ENCODE data around the gene NWD2. TPM values are rescaled to one million over a fixed set of nuclear protein-coding genes. Genes with fewer than 3 reads are reported as not detected.
"Not testable (repeated sequence)": the region's sequence is repeated elsewhere in the genome, so short reads cannot be mapped to it uniquely, and the experiment has no call there.

The NWD2 gene, protein sequence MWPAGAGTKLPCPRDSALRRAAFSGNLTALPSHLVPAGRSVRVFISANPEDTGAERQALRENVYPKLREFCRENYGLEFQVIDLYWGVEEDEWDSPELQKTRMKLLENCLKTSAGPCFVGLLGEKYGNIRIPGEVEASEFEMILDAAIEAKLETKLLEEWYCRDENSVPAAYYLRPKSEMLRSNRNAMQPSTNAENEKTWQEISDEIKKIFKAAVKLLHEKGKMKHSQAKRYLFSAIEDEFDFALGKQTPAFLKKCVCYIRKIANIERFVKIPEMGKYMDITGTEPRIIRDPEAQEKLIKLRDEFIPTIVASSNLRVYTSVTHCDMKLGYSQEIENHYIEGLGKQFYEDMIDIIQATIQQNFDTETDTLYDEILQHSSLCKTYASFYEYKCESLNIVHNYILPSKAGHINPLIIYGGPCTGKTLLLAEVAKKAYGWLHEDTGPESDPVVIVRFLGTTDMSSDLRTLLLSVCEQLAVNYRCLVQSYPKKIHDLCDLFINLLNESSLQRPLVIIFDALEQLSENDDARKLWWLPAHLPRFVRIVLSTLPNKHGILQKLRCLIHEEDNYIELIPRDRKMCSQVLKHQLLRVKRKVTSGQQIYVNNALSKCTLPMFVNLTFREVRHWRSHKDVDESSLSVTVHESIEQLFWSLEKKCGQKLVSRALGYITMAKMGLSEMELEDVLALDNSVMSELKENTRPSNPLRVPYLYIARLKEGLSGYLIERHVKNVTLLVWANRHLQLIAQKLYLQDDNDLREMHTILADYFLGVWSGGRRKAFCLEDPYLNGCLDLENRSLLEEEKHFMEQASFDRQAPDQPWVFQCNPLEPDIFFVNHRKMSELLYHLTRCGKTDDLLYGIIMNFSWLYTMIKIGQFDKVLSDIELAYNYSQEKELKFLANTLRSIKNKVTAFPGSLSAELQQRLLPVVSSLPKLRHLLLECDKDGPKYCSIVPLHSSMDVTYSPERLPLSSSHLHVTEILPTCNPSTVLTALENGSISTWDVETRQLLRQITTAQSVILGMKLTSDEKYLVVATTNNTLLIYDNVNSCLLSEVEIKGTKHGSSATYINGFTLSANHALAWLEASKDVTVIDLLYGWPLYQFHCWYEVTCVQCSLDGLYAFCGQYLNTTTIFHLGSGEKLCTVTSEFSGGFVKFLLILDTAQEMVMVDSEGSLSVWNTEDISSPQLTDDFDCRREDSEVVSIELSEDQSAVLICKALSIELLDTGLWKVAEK (N-terminal part only)
- total RNA-seq: under 1 TPM in 1 of 2 donors, not detected in 1; 0.23 TPM

DNA sequence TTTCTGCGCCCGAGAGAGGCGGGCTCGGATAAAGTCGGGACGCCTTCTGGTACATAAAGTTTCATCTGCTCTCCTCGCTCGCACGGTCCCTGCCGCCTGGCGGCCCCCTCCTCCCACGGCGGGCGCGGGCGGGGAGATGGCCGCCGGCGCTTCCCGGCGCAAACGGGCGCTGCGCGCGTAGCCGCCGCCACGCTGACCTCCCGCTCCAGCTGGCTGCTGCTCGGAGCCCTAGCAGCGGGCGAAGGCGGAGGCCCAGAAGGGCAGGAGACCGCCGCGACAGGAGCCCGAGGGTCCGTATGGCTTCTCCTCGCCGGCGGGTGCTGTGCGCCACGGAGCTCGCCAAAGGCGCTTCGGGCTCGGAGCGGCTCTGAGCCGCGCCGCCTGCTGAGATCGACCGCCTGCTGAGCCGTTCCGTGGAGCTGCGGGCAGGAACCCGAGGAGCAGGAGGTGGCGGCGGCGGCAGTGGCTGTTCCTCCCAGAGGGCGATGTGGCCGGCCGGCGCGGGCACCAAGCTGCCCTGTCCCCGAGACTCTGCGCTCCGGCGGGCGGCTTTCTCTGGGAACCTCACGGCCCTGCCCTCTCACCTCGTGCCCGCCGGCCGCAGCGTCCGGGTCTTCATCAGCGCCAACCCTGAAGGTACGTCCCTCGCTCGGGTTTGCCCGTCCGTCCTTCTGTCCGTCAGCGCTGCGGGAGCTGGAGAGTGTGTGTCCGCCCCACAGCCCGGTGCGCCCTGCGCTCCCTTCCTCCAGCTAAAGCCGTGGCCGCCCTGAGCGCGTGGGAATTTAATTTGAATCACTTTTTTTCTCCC is at the start of gene NWD2:
Gene NWD2, plus strand, starts transcription at position 161 of the 808 bp plus-strand sequence. Its CDS starts 325 bp downstream, at position 486.
- peaks cover 24% of the 10 kb centered on the region for H3K27me3 ChIP-seq (replicated peaks; ENCODE audit: insufficient read depth)
- WGBS: 1% methylated on average over 85 of the region's 95 CpGs
- no peaks in the 10 kb centered on the region for H3K36me3 ChIP-seq
- no peak within 1 kb of the TSS for H3K27ac ChIP-seq
- DNase-seq (ENCODE audit: low spot score): no peak
- TF ChIP-seq, protein P1, sequence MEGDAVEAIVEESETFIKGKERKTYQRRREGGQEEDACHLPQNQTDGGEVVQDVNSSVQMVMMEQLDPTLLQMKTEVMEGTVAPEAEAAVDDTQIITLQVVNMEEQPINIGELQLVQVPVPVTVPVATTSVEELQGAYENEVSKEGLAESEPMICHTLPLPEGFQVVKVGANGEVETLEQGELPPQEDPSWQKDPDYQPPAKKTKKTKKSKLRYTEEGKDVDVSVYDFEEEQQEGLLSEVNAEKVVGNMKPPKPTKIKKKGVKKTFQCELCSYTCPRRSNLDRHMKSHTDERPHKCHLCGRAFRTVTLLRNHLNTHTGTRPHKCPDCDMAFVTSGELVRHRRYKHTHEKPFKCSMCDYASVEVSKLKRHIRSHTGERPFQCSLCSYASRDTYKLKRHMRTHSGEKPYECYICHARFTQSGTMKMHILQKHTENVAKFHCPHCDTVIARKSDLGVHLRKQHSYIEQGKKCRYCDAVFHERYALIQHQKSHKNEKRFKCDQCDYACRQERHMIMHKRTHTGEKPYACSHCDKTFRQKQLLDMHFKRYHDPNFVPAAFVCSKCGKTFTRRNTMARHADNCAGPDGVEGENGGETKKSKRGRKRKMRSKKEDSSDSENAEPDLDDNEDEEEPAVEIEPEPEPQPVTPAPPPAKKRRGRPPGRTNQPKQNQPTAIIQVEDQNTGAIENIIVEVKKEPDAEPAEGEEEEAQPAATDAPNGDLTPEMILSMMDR (IDR thresholded peaks at IDR 0.05): no peak
- TF ChIP-seq POLR2AphosphoS5 (IDR thresholded peaks at IDR 0.05) (no peak), POLR2A (IDR thresholded peaks at IDR 0.05) (no peak)
- no peaks in the 10 kb centered on the region for H3K9me3 ChIP-seq
- no peaks in the 10 kb centered on the region for H3K4me1 ChIP-seq (replicated peaks)
- intact Hi-C loops (cut with DNase I): no loop called here
- no peak within 1 kb of the TSS for H3K4me3 ChIP-seq

DNA sequence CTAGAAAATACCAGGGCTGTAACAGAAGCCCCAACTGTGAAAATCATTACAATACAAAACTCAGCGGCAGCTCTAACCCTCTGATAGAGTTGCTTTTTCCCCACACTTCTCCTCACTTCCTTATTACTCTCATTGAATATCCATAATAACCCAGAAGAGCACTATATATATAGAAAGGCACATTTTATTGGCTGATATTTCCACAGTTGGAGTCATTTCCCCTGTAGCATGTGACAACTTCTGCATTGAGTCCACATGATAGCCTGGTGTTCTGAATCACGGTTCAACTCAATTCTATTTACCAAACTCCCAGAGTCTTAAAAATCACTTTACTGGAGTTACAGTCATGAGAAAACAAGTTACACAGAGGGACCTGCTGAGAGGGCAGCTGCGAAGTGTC is 46.6 kb upstream of the NWD2 start:
- Histone ChIP-seq H3K4me1 (replicated peaks) (no peaks in the 10 kb centered on the region), H3K27ac (no peak overlapping the region), H3K9me3 (no peaks in the 10 kb centered on the region), H3K36me3 (no peaks in the 10 kb centered on the region), H3K4me3 (no peak overlapping the region), H3K27me3 (replicated peaks; ENCODE audit: insufficient read depth) (no peaks in the 10 kb centered on the region)
- TF ChIP-seq POLR2AphosphoS5 (IDR thresholded peaks at IDR 0.05) (no peak), POLR2A (IDR thresholded peaks at IDR 0.05) (no peak)
- TF ChIP-seq, protein P1 (IDR thresholded peaks at IDR 0.05): no peak
- DNase-seq (ENCODE audit: low spot score): no peak
- WGBS: 52% methylated on average over 3 of the region's 3 CpGs
- intact Hi-C loops (cut with DNase I): no loop called here

DNA sequence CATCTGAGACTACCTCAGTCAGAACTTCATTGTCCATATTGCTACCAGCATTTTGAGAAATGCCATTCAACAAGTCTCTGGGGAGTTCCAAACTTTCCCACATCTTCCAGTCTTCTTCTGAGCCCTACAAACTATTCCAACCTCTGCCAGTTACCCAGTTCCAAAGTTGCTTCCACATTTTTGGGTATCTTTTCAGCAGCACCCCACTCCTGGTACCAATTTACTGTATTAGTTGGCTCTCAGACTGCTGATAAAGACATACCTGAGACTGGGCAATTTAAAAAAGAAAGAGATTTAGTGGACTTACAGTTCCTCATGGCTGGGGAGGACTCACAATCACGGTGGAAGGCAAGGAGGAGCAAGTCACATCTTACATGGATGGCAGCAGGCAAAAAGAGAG is 39.8 kb upstream of the NWD2 start:
- H3K27me3 ChIP-seq (replicated peaks; ENCODE audit: insufficient read depth); DNase-seq (ENCODE audit: low spot score); H3K4me1 ChIP-seq (replicated peaks); H3K27ac ChIP-seq; intact Hi-C loops (cut with DNase I); H3K4me3 ChIP-seq; H3K36me3 ChIP-seq; H3K9me3 ChIP-seq: not testable (repeated sequence)
- 95% methylated on average over 1 of the region's 1 CpG for WGBS

DNA sequence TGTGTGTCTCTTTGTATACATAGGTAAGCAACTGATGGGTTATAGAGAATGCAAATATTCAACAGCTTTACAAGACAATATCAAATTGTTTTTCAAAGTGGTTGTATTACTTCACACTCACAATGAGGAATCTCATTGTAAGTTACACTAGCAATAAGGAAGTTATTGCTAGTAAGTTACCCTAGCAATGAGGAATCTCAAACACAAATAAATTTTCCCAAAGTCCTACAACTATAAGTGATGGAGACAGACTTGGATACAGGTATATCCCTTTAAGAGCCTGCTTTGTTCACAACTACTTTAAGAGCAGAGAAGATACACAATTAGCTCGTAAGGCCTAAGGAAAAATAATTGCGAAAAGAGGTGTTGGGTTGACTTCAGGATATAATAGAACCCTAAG is 28.3 kb upstream of the NWD2 start:
- Histone ChIP-seq H3K27ac (no peak overlapping the region), H3K36me3 (no peaks in the 10 kb centered on the region), H3K9me3 (no peaks in the 10 kb centered on the region), H3K4me3 (no peak overlapping the region), H3K27me3 (replicated peaks; ENCODE audit: insufficient read depth) (no peaks in the 10 kb centered on the region), H3K4me1 (replicated peaks) (no peaks in the 10 kb centered on the region)
- TF ChIP-seq POLR2A (IDR thresholded peaks at IDR 0.05): no peak
- TF ChIP-seq POLR2AphosphoS5 (IDR thresholded peaks at IDR 0.05): no peak
- TF ChIP-seq, protein P1 (IDR thresholded peaks at IDR 0.05): no peak
- intact Hi-C loops (cut with DNase I): no loop called here
- no peak for DNase-seq (ENCODE audit: low spot score)
- 78% methylated on average over 2 of the region's 2 CpGs for WGBS

Measured in prostate gland (tissue), 2 donors.